HG03432 (cell line): ENCODE data around the gene ZG16.
"Not testable (repeated sequence)": the region's sequence is repeated elsewhere in the genome, so short reads cannot be mapped to it uniquely, and the experiment has no call there.

Experiments used
- ATAC-seq: cut with Tn5 transposase; IDR thresholded peaks from one replicate; pipeline ENCODE4 v1.9.1; 2021; ENCODE audit warnings: mild to moderate bottlenecking, moderate library complexity; ENCODE audit not compliant: unreplicated experiment

ZG16 gene

GRCh38 chr16:29783094-29783953, 5.3 kb downstream of the ZG16 start:
- ATAC-seq = not testable (repeated sequence)

GRCh38 chr16:29784157-29784556, 6.1 kb downstream of the ZG16 start:
- no peak for ATAC-seq

GRCh38 chr16:29784901-29785500, 6.9 kb downstream of the ZG16 start:
- ATAC-seq = no peak

GRCh38 chr16:29787155-29787554, 9.1 kb downstream of the ZG16 start:
- not testable (repeated sequence) for ATAC-seq

DNA sequence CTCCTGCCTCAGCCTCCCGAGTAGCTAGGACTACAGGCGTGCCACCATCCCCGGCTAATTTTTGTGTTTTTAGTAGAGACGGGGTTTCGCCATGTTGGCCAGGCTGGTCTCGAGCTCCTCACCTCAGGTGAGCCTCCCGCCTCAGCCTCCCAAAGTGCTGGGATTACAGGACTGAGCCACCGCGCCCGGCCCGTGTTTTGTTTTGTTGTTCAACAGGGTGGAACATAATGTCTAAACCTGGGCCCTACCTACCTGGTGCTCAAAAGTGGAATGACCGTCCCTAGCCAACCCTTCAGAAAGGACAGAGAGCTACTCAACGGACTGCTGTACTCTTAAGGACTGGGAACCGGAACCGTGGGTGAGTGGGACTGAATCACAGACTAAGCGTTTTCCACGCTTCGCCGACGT, 11.7 kb downstream of the ZG16 start:
- no peak for ATAC-seq

DNA sequence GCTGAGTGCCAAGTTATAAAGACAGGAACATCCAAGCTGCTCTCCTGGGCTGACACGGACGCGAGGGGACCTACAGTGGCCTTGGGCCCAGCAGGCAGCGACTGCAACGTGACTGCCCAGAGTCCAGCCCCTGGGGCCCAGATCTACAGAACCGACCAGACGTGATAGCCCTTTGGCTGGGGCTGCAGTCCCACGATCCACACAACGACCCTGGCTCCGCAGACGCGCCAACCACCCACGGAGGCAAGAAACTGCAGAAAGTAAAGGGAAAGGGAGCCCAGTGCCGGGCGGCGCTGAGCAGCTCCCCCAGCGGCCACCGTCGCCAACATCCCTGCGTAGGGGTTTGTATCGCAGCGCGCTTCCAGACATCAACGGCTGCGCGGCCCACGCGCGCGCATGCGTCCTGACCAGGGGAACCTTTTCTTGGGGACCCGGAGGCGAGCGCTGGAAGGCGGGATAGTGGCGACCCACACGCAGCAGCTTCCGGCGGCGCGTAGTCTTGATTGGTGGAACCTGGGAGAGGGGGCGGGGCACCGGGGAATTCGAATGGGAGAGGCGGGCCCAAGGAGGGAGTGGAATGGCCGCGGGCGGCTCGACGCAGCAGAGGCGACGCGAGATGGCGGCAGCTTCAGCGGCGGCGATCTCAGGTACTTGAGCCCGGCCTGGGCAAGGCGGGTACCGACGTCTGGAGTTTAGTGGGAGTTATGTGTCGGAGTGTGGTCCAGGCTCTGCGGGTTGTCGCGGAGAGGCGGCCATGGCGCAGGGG, 12.3 kb downstream of the ZG16 start, which contains the start of gene KIF22:
TSS of gene KIF22 (plus strand) at position 569 of the 766 bp plus-strand sequence. CDS start at position 578, 9 bp downstream.
- ATAC-seq = peak; percentile 92

DNA sequence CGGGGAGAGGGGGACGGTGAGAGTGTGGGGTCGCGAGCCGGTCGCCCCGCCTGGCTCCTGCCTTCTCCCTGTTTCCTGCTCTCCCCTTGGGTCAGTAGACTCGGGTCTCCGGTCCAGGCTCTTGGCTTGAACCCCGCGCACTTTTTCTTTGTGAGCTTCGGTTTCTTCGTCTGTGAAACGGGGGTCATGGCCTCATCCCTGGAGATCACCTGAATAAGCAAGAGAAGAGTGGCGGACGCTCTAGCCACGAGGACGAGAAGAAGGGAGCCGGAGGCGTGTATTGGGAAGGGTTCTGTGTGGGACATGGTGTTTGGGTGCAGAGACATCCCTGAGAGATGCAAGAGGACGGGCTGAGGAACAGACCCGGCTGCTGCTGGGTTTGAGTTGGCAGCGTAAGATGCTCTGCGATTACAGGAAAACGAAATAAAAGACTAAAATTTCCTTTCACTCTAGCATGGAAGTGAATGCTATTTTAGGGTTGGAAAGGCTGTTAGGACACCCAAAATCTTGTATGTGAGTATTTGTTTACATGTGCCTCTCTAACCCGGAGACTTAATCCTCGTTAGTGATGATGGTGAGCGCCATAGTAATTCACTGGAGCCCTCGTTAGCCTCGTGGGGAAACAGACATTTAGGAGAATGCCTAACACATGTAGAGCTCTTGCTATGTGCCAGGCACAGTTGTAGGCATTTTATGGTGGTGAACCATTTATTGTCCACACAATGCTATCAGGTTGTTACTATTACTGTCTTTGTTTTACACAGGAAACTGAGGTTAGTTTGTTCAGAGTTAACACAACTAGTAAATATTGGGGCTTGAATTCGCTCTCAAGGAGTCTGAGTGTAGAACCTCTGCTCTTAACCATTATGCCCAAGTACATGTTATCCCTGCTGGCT, 13.1 kb downstream of the ZG16 start:
- peak; percentile 7 for ATAC-seq

DNA sequence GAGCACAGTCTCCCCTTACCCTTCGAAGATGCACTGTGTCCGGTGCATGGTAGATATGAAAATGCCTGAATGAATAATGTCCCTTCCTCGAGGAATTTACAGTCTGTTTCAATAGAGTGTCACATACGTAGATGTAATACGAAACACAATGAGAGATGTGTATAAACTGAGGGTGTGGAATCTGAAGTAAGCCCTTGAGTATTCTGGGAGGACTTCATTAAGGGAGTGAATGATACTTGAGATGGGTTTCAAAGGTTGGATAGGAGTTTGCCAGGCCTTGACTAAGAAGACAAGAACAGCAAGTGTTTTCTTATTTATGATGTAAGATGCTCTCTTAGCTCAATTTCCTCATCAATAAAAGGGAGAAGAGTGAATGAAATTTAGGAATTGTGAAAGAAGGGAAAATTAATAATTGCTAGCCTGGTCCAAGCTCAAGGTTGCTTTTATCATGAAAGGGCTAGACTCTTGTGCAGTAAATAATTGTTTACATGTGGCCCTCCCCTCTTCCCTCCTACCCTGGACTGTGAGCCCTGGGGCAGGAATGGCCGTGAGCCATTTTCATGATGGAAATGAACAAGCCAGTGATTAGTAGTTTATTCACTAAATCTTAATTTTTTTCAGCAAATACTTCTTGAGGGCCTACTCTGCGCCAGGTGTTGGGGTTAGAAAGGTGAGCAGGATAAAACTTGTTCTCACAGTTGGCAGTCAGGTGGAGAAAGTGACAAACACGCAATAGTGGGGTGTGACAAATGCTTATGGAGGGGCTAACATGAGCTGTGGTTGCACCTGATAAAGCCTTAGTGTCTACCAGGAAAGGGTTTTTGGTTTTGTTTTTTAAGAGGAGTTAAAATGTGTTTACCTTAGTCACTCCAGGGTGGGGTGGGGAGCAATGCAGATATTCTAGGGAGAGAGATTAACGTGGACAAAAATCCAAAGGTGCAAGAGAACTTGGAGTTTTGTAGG, 14.1 kb downstream of the ZG16 start:
- ATAC-seq = no peak

- ATAC-seq = not testable (repeated sequence)
Observed at GRCh38 chr16:29793153-29793552, 15.1 kb downstream of the ZG16 start.

GRCh38 chr16:29794231-29794710, 16.2 kb downstream of the ZG16 start:
- ATAC-seq = no peak

- no peak for ATAC-seq
Observed at GRCh38 chr16:29802416-29802935, 24.4 kb downstream of the ZG16 start.

DNA sequence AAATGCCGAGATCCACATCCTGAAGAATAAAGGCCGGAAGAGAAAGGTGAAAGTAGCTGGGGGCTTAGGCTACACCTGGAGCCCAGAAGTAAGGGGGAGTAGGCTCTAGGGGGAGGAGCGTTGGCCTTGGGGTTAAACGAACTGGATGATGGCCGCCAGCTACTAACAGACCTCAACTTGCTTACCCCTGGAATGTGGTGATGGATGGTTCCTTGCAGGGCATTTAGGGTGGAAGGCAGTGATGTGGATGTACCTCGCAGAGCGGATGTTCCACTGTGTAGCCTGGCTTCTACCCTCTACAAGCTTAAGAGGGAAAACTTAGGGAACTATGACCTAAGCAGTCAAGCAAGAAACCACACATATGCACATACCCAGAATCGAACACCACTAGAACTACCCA, 26.0 kb downstream of the ZG16 start:
- ATAC-seq = no peak

DNA sequence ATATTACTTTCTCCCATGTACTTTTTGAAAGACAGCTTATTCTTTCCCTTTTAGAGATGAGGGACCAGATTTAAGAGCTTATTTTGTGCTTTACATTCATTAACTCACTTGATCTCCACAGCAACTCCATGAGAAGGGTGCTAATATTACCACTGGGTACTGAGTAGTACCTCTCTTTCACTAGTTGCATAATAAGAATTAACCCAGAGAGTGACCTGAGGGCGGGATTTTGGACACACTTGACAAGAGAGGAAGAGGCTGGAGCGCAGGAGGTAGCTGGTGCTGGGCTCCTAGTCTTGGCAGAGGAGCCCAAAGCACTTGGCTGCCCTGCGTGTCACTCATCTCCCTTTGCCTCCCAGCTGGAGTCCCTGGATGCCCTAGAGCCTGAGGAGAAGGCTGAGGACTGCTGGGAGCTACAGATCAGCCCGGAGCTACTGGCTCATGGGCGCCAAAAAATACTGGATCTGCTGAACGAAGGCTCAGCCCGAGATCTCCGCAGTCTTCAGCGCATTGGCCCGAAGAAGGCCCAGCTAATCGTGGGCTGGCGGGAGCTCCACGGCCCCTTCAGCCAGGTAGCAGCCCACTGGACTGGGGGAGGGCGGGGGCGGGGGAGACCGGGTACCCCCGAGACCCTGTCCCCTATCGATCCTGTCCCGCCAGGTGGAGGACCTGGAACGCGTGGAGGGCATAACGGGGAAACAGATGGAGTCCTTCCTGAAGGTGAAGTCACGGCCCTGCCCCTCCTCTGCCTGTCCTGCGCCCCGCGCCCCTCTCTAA, 26.6 kb downstream of the ZG16 start:
- ATAC-seq = no peak

- ATAC-seq = peak; percentile 55
Observed at GRCh38 chr16:29805232-29806098, 27.4 kb downstream of the ZG16 start.

GRCh38 chr16:29806099-29806579, 28.1 kb downstream of the ZG16 start, which contains the start of gene MAZ:
MAZ (plus strand) TSS chr16:29806529; CDS start chr16:29806702, 173 bp downstream.
- ATAC-seq = peak; percentile 5

DNA sequence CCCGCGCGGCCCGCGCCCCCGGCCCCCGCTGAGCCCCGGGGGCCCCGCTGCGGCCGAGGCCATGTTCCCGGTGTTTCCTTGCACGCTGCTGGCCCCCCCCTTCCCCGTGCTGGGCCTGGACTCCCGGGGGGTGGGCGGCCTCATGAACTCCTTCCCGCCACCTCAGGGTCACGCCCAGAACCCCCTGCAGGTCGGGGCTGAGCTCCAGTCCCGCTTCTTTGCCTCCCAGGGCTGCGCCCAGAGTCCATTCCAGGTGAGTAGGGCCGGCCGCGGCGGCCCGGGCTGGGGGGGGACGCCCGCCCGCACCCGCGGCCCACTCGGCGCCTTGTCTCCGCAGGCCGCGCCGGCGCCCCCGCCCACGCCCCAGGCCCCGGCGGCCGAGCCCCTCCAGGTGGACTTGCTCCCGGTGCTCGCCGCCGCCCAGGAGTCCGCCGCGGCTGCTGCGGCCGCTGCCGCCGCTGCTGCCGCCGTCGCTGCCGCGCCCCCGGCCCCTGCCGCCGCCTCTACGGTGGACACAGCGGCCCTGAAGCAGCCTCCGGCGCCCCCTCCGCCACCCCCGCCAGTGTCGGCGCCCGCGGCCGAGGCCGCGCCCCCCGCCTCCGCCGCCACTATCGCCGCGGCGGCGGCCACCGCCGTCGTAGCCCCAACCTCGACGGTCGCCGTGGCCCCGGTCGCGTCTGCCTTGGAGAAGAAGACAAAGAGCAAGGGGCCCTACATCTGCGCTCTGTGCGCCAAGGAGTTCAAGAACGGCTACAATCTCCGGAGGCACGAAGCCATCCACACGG, 28.8 kb downstream of the ZG16 start:
- ATAC-seq = peak; percentile 2
